ENCODE data around the gene NAP1L1.

DNA sequence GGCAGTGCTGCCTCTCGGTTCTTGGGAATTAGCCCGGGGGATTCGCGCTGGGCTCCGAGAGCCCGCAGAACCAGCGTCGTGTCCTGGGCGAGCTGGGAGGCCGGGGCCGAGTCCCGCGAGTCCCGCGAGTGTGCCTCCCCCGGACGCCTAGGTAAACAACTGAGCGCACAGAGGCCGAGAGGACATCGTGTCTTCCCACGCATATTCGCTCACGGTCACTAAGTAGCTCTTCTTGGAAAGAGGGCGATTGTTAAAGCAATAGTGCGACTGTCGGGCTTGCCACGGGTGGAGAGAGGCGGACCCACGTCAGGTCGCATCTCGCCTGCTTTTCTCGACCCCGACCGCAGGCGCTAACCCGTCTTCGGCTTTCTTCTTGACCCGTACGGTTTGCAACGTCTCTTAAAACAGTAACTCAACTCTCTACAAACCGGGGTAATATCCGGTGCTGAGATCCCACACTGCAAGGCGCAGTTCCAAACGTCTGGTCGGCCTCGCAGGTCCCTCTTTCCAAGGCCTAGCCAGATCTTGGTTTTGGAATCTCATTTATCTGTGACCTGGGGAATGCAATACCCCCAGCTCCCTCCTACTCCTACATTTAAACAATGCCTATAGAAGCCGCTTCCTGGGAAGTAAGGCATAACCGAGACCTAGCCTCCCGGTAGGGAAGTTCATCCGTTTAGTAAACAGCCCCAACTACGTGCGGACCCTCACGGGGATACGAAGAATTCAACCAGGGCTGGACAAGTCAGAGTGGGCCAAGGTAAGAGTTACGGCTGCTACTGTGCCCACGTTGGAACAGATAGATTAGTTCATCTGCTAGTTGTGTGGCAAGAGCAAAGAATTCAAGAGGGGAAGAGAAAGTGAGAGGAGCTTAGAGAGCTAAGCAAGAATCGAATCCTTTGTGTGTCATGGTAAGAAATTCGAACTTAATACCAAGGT, 52.2 kb downstream of the NAP1L1 start:
- TF ChIP-seq, protein P1, sequence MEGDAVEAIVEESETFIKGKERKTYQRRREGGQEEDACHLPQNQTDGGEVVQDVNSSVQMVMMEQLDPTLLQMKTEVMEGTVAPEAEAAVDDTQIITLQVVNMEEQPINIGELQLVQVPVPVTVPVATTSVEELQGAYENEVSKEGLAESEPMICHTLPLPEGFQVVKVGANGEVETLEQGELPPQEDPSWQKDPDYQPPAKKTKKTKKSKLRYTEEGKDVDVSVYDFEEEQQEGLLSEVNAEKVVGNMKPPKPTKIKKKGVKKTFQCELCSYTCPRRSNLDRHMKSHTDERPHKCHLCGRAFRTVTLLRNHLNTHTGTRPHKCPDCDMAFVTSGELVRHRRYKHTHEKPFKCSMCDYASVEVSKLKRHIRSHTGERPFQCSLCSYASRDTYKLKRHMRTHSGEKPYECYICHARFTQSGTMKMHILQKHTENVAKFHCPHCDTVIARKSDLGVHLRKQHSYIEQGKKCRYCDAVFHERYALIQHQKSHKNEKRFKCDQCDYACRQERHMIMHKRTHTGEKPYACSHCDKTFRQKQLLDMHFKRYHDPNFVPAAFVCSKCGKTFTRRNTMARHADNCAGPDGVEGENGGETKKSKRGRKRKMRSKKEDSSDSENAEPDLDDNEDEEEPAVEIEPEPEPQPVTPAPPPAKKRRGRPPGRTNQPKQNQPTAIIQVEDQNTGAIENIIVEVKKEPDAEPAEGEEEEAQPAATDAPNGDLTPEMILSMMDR (IDR thresholded peaks at IDR 0.05) = no peak
- TF ChIP-seq POLR2A (IDR thresholded peaks at IDR 0.05) = no peak

Data from uterus (tissue), 2 donors.